Measurements from ENCODE around the gene IL1RAPL1.

Gene IL1RAPL1

GRCh38 chrX:28625223-28625622 is 38.0 kb downstream of the IL1RAPL1 start:
- Histone ChIP-seq H3K9me3 (ENCODE audit: control extremely low read depth in 1 of 5, control insufficient read depth in 4 of 5, insufficient read depth in 2 of 5, low read depth in 1 of 5, low read length in 4 of 5) (no peaks in the 10 kb centered on the region), H3K27ac (ENCODE audit: insufficient read depth in 1 of 2, low read depth in 1 of 2, low read length in 2 of 2, poor library complexity in 1 of 2, severe bottlenecking in 2 of 2) (no peak overlapping the region), H3K4me1 (ENCODE audit: control extremely low read depth in 1 of 4, control insufficient read depth in 4 of 4, insufficient read depth in 4 of 4, low read length in 3 of 4) (no peaks in the 10 kb centered on the region), H3K4me3 (ENCODE audit: control insufficient read depth in 1 of 7, extremely low read depth in 1 of 7, insufficient read depth in 4 of 7, low read depth in 2 of 7, low read length in 6 of 7) (no peak overlapping the region), H3K27me3 (replicated peaks in 2 of 5; ENCODE audit: control insufficient read depth in 4 of 5, insufficient read depth in 5 of 5, low read length in 4 of 5) (no peaks in the 10 kb centered on the region), H3K36me3 (ENCODE audit: control insufficient read depth in 4 of 4, insufficient read depth in 4 of 4, low read length in 3 of 4) (no peaks in the 10 kb centered on the region)
- 57% methylated on average over 1 of the region's 2 CpGs for WGBS (ENCODE audit: insufficient coverage)
- ChIA-PET CTCF (no interaction called here), POLR2A (no interaction called here)
- no peak for DNase-seq

DNA sequence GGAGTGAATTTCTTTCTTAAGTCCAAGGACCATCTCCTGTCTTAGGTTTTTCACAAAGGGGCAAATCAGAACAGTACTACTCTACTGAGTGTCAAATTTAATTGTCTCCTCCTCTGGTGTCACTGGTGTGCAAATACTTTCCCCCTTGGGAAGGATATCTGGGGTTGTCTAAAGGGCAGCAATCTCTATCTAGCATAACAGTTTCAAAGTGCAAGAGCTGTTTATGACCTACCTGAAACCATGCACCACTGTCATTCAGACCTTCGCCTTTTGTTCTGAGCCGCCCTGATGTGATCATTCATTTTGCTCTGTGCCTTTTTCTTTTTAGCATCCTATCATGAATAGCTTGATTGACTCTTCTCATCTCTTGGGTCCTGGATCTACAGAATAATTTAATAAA is 39.3 kb downstream of the IL1RAPL1 start:
- no peak for DNase-seq
- Histone ChIP-seq H3K9me3 (ENCODE audit: control extremely low read depth in 1 of 5, control insufficient read depth in 4 of 5, insufficient read depth in 2 of 5, low read depth in 1 of 5, low read length in 4 of 5) (no peaks in the 10 kb centered on the region), H3K4me3 (ENCODE audit: control insufficient read depth in 1 of 7, extremely low read depth in 1 of 7, insufficient read depth in 4 of 7, low read depth in 2 of 7, low read length in 6 of 7) (no peak overlapping the region), H3K36me3 (ENCODE audit: control insufficient read depth in 4 of 4, insufficient read depth in 4 of 4, low read length in 3 of 4) (no peaks in the 10 kb centered on the region), H3K27me3 (replicated peaks in 2 of 5; ENCODE audit: control insufficient read depth in 4 of 5, insufficient read depth in 5 of 5, low read length in 4 of 5) (no peaks in the 10 kb centered on the region), H3K4me1 (ENCODE audit: control extremely low read depth in 1 of 4, control insufficient read depth in 4 of 4, insufficient read depth in 4 of 4, low read length in 3 of 4) (no peaks in the 10 kb centered on the region), H3K27ac (ENCODE audit: insufficient read depth in 1 of 2, low read depth in 1 of 2, low read length in 2 of 2, poor library complexity in 1 of 2, severe bottlenecking in 2 of 2) (no peak overlapping the region)
- 100% methylated on average over 2 of the region's 2 CpGs for WGBS (ENCODE audit: insufficient coverage)
- ChIA-PET POLR2A (no interaction called here), CTCF (no interaction called here)

DNA sequence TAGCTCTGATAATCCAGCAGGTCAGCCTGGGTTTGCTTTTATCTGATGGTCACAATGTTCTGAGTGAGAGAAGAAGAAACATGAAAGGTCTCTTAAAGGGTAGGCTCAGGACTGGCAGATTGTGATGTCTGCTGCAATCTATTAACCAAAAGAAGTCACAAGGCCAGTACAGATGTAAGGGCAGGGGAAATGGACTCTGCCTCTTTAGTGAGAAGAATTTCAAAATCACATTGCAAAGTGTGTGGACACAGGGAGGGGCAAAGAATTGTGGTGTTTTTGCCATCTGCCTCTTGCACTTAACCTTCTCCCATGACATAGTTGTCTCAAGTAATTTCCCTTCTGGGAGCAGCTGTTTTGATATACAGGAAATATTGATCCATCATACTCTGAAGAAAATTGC is 40.9 kb downstream of the IL1RAPL1 start:
- no peak overlapping the region for H3K27ac ChIP-seq (ENCODE audit: insufficient read depth in 1 of 2, low read depth in 1 of 2, low read length in 2 of 2, poor library complexity in 1 of 2, severe bottlenecking in 2 of 2)
- H3K4me1 ChIP-seq (ENCODE audit: control extremely low read depth in 1 of 4, control insufficient read depth in 4 of 4, insufficient read depth in 4 of 4, low read length in 3 of 4): no peaks in the 10 kb centered on the region
- no peaks in the 10 kb centered on the region for H3K36me3 ChIP-seq (ENCODE audit: control insufficient read depth in 4 of 4, insufficient read depth in 4 of 4, low read length in 3 of 4)
- DNase-seq: no peak
- no peak overlapping the region for H3K4me3 ChIP-seq (ENCODE audit: control insufficient read depth in 1 of 7, extremely low read depth in 1 of 7, insufficient read depth in 4 of 7, low read depth in 2 of 7, low read length in 6 of 7)
- ChIA-PET POLR2A (no interaction called here), CTCF (no interaction called here)
- H3K9me3 ChIP-seq (ENCODE audit: control extremely low read depth in 1 of 5, control insufficient read depth in 4 of 5, insufficient read depth in 2 of 5, low read depth in 1 of 5, low read length in 4 of 5): no peaks in the 10 kb centered on the region
- H3K27me3 ChIP-seq (replicated peaks in 2 of 5; ENCODE audit: control insufficient read depth in 4 of 5, insufficient read depth in 5 of 5, low read length in 4 of 5): no peaks in the 10 kb centered on the region

DNA sequence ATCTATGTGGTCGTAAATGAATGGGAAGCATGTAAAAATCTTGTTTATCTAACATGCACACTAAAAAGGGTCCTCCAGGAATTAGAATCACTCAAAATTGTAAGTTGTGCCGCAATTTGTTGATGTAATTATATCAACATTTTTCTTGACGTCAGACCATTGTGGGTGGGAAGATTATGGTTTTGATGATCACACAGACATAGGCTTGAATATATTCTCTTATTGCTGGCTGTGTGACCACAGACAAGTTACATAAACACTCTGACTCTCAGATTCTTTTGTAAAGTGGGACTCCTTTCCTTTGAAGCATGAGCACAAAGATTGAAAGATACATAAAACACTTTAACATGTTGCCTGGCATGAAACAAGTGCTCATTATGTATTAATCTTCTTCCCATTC is 51.5 kb downstream of the IL1RAPL1 start:
- no peak for DNase-seq
- Histone ChIP-seq H3K4me3 (ENCODE audit: control insufficient read depth in 1 of 7, extremely low read depth in 1 of 7, insufficient read depth in 4 of 7, low read depth in 2 of 7, low read length in 6 of 7) (no peak overlapping the region), H3K36me3 (ENCODE audit: control insufficient read depth in 4 of 4, insufficient read depth in 4 of 4, low read length in 3 of 4) (no peaks in the 10 kb centered on the region), H3K27me3 (replicated peaks in 2 of 5; ENCODE audit: control insufficient read depth in 4 of 5, insufficient read depth in 5 of 5, low read length in 4 of 5) (no peaks in the 10 kb centered on the region), H3K27ac (ENCODE audit: insufficient read depth in 1 of 2, low read depth in 1 of 2, low read length in 2 of 2, poor library complexity in 1 of 2, severe bottlenecking in 2 of 2) (no peak overlapping the region), H3K4me1 (ENCODE audit: control extremely low read depth in 1 of 4, control insufficient read depth in 4 of 4, insufficient read depth in 4 of 4, low read length in 3 of 4) (no peaks in the 10 kb centered on the region), H3K9me3 (ENCODE audit: control extremely low read depth in 1 of 5, control insufficient read depth in 4 of 5, insufficient read depth in 2 of 5, low read depth in 1 of 5, low read length in 4 of 5) (no peaks in the 10 kb centered on the region)
- ChIA-PET CTCF (no interaction called here), POLR2A (no interaction called here)
- no CpG with 5 or more reads among the region's 3 CpGs for WGBS (ENCODE audit: insufficient coverage)

DNA sequence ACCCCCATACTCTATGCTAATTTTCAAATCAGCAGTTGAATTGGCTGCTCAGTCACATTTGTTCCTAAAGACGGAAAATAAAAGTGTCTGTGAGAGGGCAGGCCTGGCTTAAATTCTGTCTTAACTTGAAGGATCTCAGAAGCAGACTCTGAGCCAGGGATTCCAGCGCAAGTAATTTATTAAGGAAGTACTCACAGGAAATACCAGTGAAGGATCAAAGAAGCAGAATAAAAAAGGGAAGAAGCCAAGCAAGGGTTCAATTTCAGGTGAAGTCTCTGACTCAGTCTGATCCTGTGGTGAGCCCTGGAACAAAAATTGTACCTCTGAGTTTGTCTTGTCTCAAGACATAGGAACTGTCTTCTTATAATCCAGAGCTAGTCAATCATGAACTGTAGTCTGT is 52.2 kb downstream of the IL1RAPL1 start:
- peaks cover 0 to under 1% (median 0%) of the 10 kb centered on the region in 5 experiments for H3K9me3 ChIP-seq (ENCODE audit: control extremely low read depth in 1 of 5, control insufficient read depth in 4 of 5, insufficient read depth in 2 of 5, low read depth in 1 of 5, low read length in 4 of 5)
- WGBS (ENCODE audit: insufficient coverage): 13% methylated on average over 1 of the region's 2 CpGs
- H3K27ac ChIP-seq (ENCODE audit: insufficient read depth in 1 of 2, low read depth in 1 of 2, low read length in 2 of 2, poor library complexity in 1 of 2, severe bottlenecking in 2 of 2): no peak overlapping the region
- CTCF ChIA-PET: no interaction called here
- H3K27me3 ChIP-seq (replicated peaks in 2 of 5; ENCODE audit: control insufficient read depth in 4 of 5, insufficient read depth in 5 of 5, low read length in 4 of 5): no peaks in the 10 kb centered on the region
- H3K4me3 ChIP-seq (ENCODE audit: control insufficient read depth in 1 of 7, extremely low read depth in 1 of 7, insufficient read depth in 4 of 7, low read depth in 2 of 7, low read length in 6 of 7): no peak overlapping the region
- H3K36me3 ChIP-seq (ENCODE audit: control insufficient read depth in 4 of 4, insufficient read depth in 4 of 4, low read length in 3 of 4): no peaks in the 10 kb centered on the region
- no peaks in the 10 kb centered on the region for H3K4me1 ChIP-seq (ENCODE audit: control extremely low read depth in 1 of 4, control insufficient read depth in 4 of 4, insufficient read depth in 4 of 4, low read length in 3 of 4)
- POLR2A ChIA-PET: no interaction called here
- DNase-seq: no peak

- H3K27me3 ChIP-seq (replicated peaks in 2 of 5; ENCODE audit: control insufficient read depth in 4 of 5, insufficient read depth in 5 of 5, low read length in 4 of 5): no peaks in the 10 kb centered on the region
- no peak overlapping the region for H3K4me3 ChIP-seq (ENCODE audit: control insufficient read depth in 1 of 7, extremely low read depth in 1 of 7, insufficient read depth in 4 of 7, low read depth in 2 of 7, low read length in 6 of 7)
- H3K9me3 ChIP-seq (ENCODE audit: control extremely low read depth in 1 of 5, control insufficient read depth in 4 of 5, insufficient read depth in 2 of 5, low read depth in 1 of 5, low read length in 4 of 5): no peaks in the 10 kb centered on the region
- CTCF ChIA-PET: no interaction called here
- POLR2A ChIA-PET: no interaction called here
- H3K27ac ChIP-seq (ENCODE audit: insufficient read depth in 1 of 2, low read depth in 1 of 2, low read length in 2 of 2, poor library complexity in 1 of 2, severe bottlenecking in 2 of 2): no peak overlapping the region
- no peak for DNase-seq
- H3K36me3 ChIP-seq (ENCODE audit: control insufficient read depth in 4 of 4, insufficient read depth in 4 of 4, low read length in 3 of 4): no peaks in the 10 kb centered on the region
- 71% methylated on average over 1 of the region's 3 CpGs for whole genome bisulfite sequencing (ENCODE audit: insufficient coverage)
- H3K4me1 ChIP-seq (ENCODE audit: control extremely low read depth in 1 of 4, control insufficient read depth in 4 of 4, insufficient read depth in 4 of 4, low read length in 3 of 4): no peaks in the 10 kb centered on the region
Observed at GRCh38 chrX:28649541-28649940, 62.3 kb downstream of the IL1RAPL1 start.

DNA sequence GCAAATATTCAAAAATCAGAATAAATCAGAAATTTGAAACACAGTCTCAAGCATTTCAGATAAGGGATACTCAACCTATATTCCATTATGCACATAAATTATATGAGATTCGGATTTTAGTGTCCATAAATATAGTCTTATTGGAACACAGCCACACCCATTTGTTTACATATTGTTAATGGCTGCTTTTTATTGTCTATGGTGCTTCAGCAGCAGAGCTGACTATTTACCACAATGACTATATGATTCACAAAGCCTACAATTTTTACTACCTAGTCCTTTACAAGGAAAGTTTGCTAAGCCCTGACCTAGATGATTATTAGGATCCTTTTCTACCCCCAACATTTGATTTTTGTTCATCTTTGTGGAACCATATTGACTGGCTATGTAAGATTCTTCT is 63.9 kb downstream of the IL1RAPL1 start:
- H3K4me1 ChIP-seq (ENCODE audit: control extremely low read depth in 1 of 4, control insufficient read depth in 4 of 4, insufficient read depth in 4 of 4, low read length in 3 of 4): no peaks in the 10 kb centered on the region
- no peaks in the 10 kb centered on the region for H3K9me3 ChIP-seq (ENCODE audit: control extremely low read depth in 1 of 5, control insufficient read depth in 4 of 5, insufficient read depth in 2 of 5, low read depth in 1 of 5, low read length in 4 of 5)
- no peak overlapping the region for H3K4me3 ChIP-seq (ENCODE audit: control insufficient read depth in 1 of 7, extremely low read depth in 1 of 7, insufficient read depth in 4 of 7, low read depth in 2 of 7, low read length in 6 of 7)
- H3K27ac ChIP-seq (ENCODE audit: insufficient read depth in 1 of 2, low read depth in 1 of 2, low read length in 2 of 2, poor library complexity in 1 of 2, severe bottlenecking in 2 of 2): no peak overlapping the region
- no peaks in the 10 kb centered on the region for H3K36me3 ChIP-seq (ENCODE audit: control insufficient read depth in 4 of 4, insufficient read depth in 4 of 4, low read length in 3 of 4)
- no peaks in the 10 kb centered on the region for H3K27me3 ChIP-seq (replicated peaks in 2 of 5; ENCODE audit: control insufficient read depth in 4 of 5, insufficient read depth in 5 of 5, low read length in 4 of 5)
- no CpG with 5 or more reads among the region's 1 CpG for WGBS (ENCODE audit: insufficient coverage)
- ChIA-PET CTCF (no interaction called here), POLR2A (no interaction called here)
- DNase-seq: no peak

DNA sequence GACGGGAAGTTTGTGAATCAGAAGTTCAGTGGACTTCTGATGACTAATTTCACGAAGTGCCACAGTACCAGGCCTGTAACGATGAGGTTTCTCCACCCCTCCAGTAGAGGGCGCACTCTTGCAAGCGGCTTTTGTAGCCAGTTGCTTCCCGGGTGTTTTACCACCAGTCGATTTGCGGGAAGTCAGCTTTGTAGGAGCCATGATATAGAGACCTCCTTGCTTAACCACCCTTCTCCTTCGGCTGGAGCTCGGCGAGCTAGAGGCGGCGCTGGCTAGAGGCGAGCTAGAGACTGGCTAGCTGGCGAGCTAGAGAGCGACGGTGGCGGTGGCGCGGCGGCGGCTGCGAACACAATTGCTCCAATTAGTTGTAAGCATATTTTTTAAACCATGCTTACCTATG is 72.0 kb downstream of the IL1RAPL1 start:
- no peaks in the 10 kb centered on the region for H3K27me3 ChIP-seq (replicated peaks in 2 of 5; ENCODE audit: control insufficient read depth in 4 of 5, insufficient read depth in 5 of 5, low read length in 4 of 5)
- ChIA-PET CTCF (no interaction called here), POLR2A (no interaction called here)
- no peaks in the 10 kb centered on the region for H3K4me1 ChIP-seq (ENCODE audit: control extremely low read depth in 1 of 4, control insufficient read depth in 4 of 4, insufficient read depth in 4 of 4, low read length in 3 of 4)
- peak in 2 of 3 donors; percentile 3 to 14 for DNase-seq
- H3K36me3 ChIP-seq (ENCODE audit: control insufficient read depth in 4 of 4, insufficient read depth in 4 of 4, low read length in 3 of 4): no peaks in the 10 kb centered on the region
- H3K9me3 ChIP-seq (ENCODE audit: control extremely low read depth in 1 of 5, control insufficient read depth in 4 of 5, insufficient read depth in 2 of 5, low read depth in 1 of 5, low read length in 4 of 5): no peaks in the 10 kb centered on the region
- no peak overlapping the region for H3K27ac ChIP-seq (ENCODE audit: insufficient read depth in 1 of 2, low read depth in 1 of 2, low read length in 2 of 2, poor library complexity in 1 of 2, severe bottlenecking in 2 of 2)
- WGBS (ENCODE audit: insufficient coverage): 60% methylated on average over 6 of the region's 23 CpGs
- H3K4me3 ChIP-seq (ENCODE audit: control insufficient read depth in 1 of 7, extremely low read depth in 1 of 7, insufficient read depth in 4 of 7, low read depth in 2 of 7, low read length in 6 of 7): no peak overlapping the region
